Peyer's patch (tissue), 4 donors: Measurements from ENCODE around the gene SPEF2. TPM values are rescaled to one million over a fixed set of nuclear protein-coding genes. Genes with fewer than 3 reads are reported as not detected.

Source experiments
- DNase-seq, 3 donors: peaks; one replicate each; pipeline ENCODE4 v3.0.0-alpha.2; 2017 to 2019
- H3K27ac ChIP-seq, 4 donors: fragments of 200-600 bp; sonication (generic); one replicate each; pipeline ENCODE4 v1.5.1; 2016 to 2019
- H3K27me3 ChIP-seq, 2 donors: fragments of 200-600 bp; sonication (generic); one replicate each; pipeline ENCODE4 v1.5.1; 2019
- H3K36me3 ChIP-seq, 3 donors: fragments of 200-600 bp; sonication (generic); one replicate each; pipeline ENCODE4 v1.5.1; 2016 to 2019
- H3K4me1 ChIP-seq, 4 donors: fragments of 200-600 bp; sonication (generic); one replicate each; pipeline ENCODE4 v1.5.1; 2016 to 2019
- H3K4me3 ChIP-seq, 4 donors: fragments of 200-600 bp; sonication (generic); 1 replicate in 3 of 4; 2 replicates in 1 of 4; pipeline ENCODE4 v1.5.1; 2016 to 2019; ENCODE audit warnings: mild to moderate bottlenecking in 1 of 4
- H3K9me3 ChIP-seq, 4 donors: fragments of 200-600 bp; sonication (generic); one replicate each; pipeline ENCODE4 v1.5.1; 2016 to 2019; ENCODE audit warnings: mild to moderate bottlenecking in 1 of 4
- CTCF ChIP-seq, 6 experiments: fragments of 450-650 bp in 4 of 6; fragments of 200-600 bp in 2 of 6; sonication (generic) in 1 of 6; IDR thresholded peaks; one replicate each; pipeline ENCODE4 v1.5.1; 2017 to 2019; ENCODE audit warnings: antibody characterized with exemption in 6 of 6, mild to moderate bottlenecking in 3 of 6, moderate library complexity in 1 of 6
- POLR2A ChIP-seq, 2 donors: fragments of 450-650 bp; IDR thresholded peaks; one replicate each; pipeline ENCODE4 v1.5.1; 2017; ENCODE audit warnings: antibody characterized with exemption in 2 of 2, mild to moderate bottlenecking in 2 of 2, moderate library complexity in 2 of 2
- total RNA-seq, 4 donors: library from RNA; depleted of rRNA; stranded (reverse); fragments of >200 nt; gene quantifications; one replicate each; pipeline ENCODE4 v1.1.0, GENCODE V29; 2016

The SPEF2 gene
- total RNA-seq, 4 donors from 2014 or later = 2.5 to 8.8 (median 5.1) TPM

GRCh38 chr5:35657877-35658276 is 40.2 kb downstream of the SPEF2 start:
- H3K27me3 ChIP-seq = no peaks in the 10 kb centered on the region
- H3K27ac ChIP-seq = no peak overlapping the region
- no peak for DNase-seq
- TF ChIP-seq POLR2A (IDR thresholded peaks at IDR 0.05) = no peak
- TF ChIP-seq CTCF (IDR thresholded peaks at IDR 0.05) = peak in 1 of 6 experiments; percentile 9
- no peaks in the 10 kb centered on the region for H3K36me3 ChIP-seq
- no peaks in the 10 kb centered on the region for H3K9me3 ChIP-seq
- H3K4me3 ChIP-seq = no peak overlapping the region
- no peaks in the 10 kb centered on the region for H3K4me1 ChIP-seq

- TF ChIP-seq CTCF (IDR thresholded peaks at IDR 0.05) (no peak), POLR2A (IDR thresholded peaks at IDR 0.05) (no peak)
- Histone ChIP-seq H3K27me3 (no peaks in the 10 kb centered on the region), H3K4me1 (no peaks in the 10 kb centered on the region), H3K9me3 (no peaks in the 10 kb centered on the region), H3K27ac (no peak overlapping the region), H3K36me3 (no peaks in the 10 kb centered on the region), H3K4me3 (no peak overlapping the region)
- no peak for DNase-seq
These were observed 41.9 kb downstream of the SPEF2 start for GRCh38 chr5:35659556-35659955.

GRCh38 chr5:35660451-35660850 is 42.8 kb downstream of the SPEF2 start:
- H3K4me3 ChIP-seq = no peak overlapping the region
- no peaks in the 10 kb centered on the region for H3K27me3 ChIP-seq
- no peaks in the 10 kb centered on the region for H3K4me1 ChIP-seq
- no peak for DNase-seq
- no peak for TF ChIP-seq POLR2A (IDR thresholded peaks at IDR 0.05)
- no peak for TF ChIP-seq CTCF (IDR thresholded peaks at IDR 0.05)
- no peak overlapping the region for H3K27ac ChIP-seq
- no peaks in the 10 kb centered on the region for H3K9me3 ChIP-seq
- no peaks in the 10 kb centered on the region for H3K36me3 ChIP-seq

GRCh38 chr5:35664584-35664983 is 46.9 kb downstream of the SPEF2 start:
- H3K27me3 ChIP-seq = no peaks in the 10 kb centered on the region
- H3K27ac ChIP-seq = no peak overlapping the region

GRCh38 chr5:35665096-35665495 is 47.4 kb downstream of the SPEF2 start:
- Histone ChIP-seq H3K4me1 (no peaks in the 10 kb centered on the region), H3K36me3 (no peaks in the 10 kb centered on the region), H3K27me3 (no peaks in the 10 kb centered on the region), H3K27ac (no peak overlapping the region), H3K4me3 (no peak overlapping the region), H3K9me3 (no peaks in the 10 kb centered on the region)
- TF ChIP-seq POLR2A (IDR thresholded peaks at IDR 0.05) (no peak), CTCF (IDR thresholded peaks at IDR 0.05) (no peak)
- no peak for DNase-seq

More at GRCh38 chr5:35664584-35664983, 46.9 kb downstream of the SPEF2 start:
- no peaks in the 10 kb centered on the region for H3K4me1 ChIP-seq
- no peaks in the 10 kb centered on the region for H3K9me3 ChIP-seq
- DNase-seq = no peak
- no peaks in the 10 kb centered on the region for H3K36me3 ChIP-seq
- TF ChIP-seq CTCF (IDR thresholded peaks at IDR 0.05) (no peak), POLR2A (IDR thresholded peaks at IDR 0.05) (no peak)
- H3K4me3 ChIP-seq = no peak overlapping the region

GRCh38 chr5:35668319-35668718 is 50.7 kb downstream of the SPEF2 start:
- no peaks in the 10 kb centered on the region for H3K9me3 ChIP-seq
- DNase-seq = no peak
- TF ChIP-seq POLR2A (IDR thresholded peaks at IDR 0.05) (no peak), CTCF (IDR thresholded peaks at IDR 0.05) (no peak)
- H3K27me3 ChIP-seq = no peaks in the 10 kb centered on the region
- H3K36me3 ChIP-seq = no peaks in the 10 kb centered on the region
- H3K4me1 ChIP-seq = peaks cover 0 to 4% (median 0%) of the 10 kb centered on the region in 4 donors
- no peak overlapping the region for H3K27ac ChIP-seq
- no peak overlapping the region for H3K4me3 ChIP-seq
